Mesendoderm (in vitro differentiated cells): ENCODE data around the gene POLR2J. TPM values are rescaled to one million over a fixed set of nuclear protein-coding genes. Genes with fewer than 3 reads are reported as not detected.
"Not testable (repeated sequence)": the region's sequence is repeated elsewhere in the genome, so short reads cannot be mapped to it uniquely, and the experiment has no call there.

Source experiments
- DNase-seq: peaks from one replicate; pipeline ENCODE4 v3.0.0; 2013
- H2AK5ac ChIP-seq: 2 replicates; pipeline ENCODE4 v1.6.1; 2013; ENCODE audit warnings: low read length, inconsistent platforms
- H2BK120ac ChIP-seq: 2 replicates; pipeline ENCODE4 v1.6.1; 2013; ENCODE audit warnings: low read depth, mild to moderate bottlenecking, low read length, moderate library complexity, mixed read lengths
- H2BK15ac ChIP-seq: replicated peaks from 2 replicates; pipeline ENCODE4 v1.6.1; 2013; ENCODE audit warnings: low read depth, mild to moderate bottlenecking, moderate library complexity
- H2BK5ac ChIP-seq: 2 replicates; pipeline ENCODE4 v1.6.1; 2013; ENCODE audit warnings: low read length, inconsistent platforms
- H3K18ac ChIP-seq: 2 replicates; pipeline ENCODE4 v1.6.1; 2013; ENCODE audit warnings: mild to moderate bottlenecking, low read length, mixed read lengths
- H3K23ac ChIP-seq: one replicate; pipeline ENCODE4 v1.6.1; 2013; ENCODE audit warnings: low read length
- H3K27ac ChIP-seq: 2 replicates; pipeline ENCODE4 v1.5.1; 2013; ENCODE audit warnings: low read depth, mild to moderate bottlenecking, inconsistent platforms, low read length, moderate library complexity
- H3K27me3 ChIP-seq: 2 replicates; pipeline ENCODE4 v1.6.1; 2013; ENCODE audit warnings: low read length, control low read depth, mild to moderate bottlenecking, inconsistent platforms; ENCODE audit not compliant: insufficient read depth, poor library complexity
- H3K36me3 ChIP-seq: 2 replicates; pipeline ENCODE4 v1.6.1; 2013; ENCODE audit warnings: low read length, inconsistent platforms; ENCODE audit not compliant: control insufficient read depth, insufficient read depth
- H3K4ac ChIP-seq: one replicate; pipeline ENCODE4 v1.6.1; 2013; ENCODE audit warnings: low read depth, mild to moderate bottlenecking, low read length, moderate library complexity
- H3K4me1 ChIP-seq: 2 replicates; pipeline ENCODE4 v1.6.1; 2013; ENCODE audit warnings: low read depth, low read length, inconsistent platforms; ENCODE audit not compliant: control insufficient read depth
- H3K4me2 ChIP-seq: 2 replicates; pipeline ENCODE4 v1.6.1; 2013; ENCODE audit warnings: low read length
- H3K4me3 ChIP-seq: 2 replicates; pipeline ENCODE4 v1.5.1; 2013; ENCODE audit warnings: mild to moderate bottlenecking, low read length
- H3K56ac ChIP-seq: one replicate; pipeline ENCODE4 v1.6.1; 2013; ENCODE audit warnings: low read length
- H3K79me1 ChIP-seq: 2 replicates; pipeline ENCODE4 v1.6.1; 2013; ENCODE audit warnings: low read length, inconsistent platforms
- H3K79me2 ChIP-seq: 2 replicates; pipeline ENCODE4 v1.6.1; 2013; ENCODE audit warnings: mild to moderate bottlenecking, low read length; ENCODE audit not compliant: control insufficient read depth, insufficient read depth
- H3K9ac ChIP-seq: 2 replicates; pipeline ENCODE4 v1.6.1; 2013; ENCODE audit warnings: low read length, inconsistent platforms
- H4K5ac ChIP-seq: one replicate; pipeline ENCODE4 v1.6.1; 2013; ENCODE audit warnings: low read length
- H4K8ac ChIP-seq: one replicate; pipeline ENCODE4 v1.6.1; 2013; ENCODE audit warnings: low read depth, mild to moderate bottlenecking, control low read depth, low read length, moderate library complexity
- WGBS: extraction: QIAGEN DNeasy Blood & Tissue Kit; methylation state at CpG from one replicate; pipeline ENCODE4 v1.1.7; 2013; ENCODE audit warnings: low lambda C conversion rate, missing lambda C conversion rate; ENCODE audit not compliant: insufficient coverage; ENCODE audit errors: extremely low coverage; 5-methylcytosine and 5-hydroxymethylcytosine counted together
- polyA plus RNA-seq, 2 experiments: library from polyadenylated mRNA; stranded (reverse); fragments of 200-250 nt; gene quantifications; one replicate each; pipeline ENCODE4 v1.2.3, GENCODE V29; 2013

Gene POLR2J
- 139 TPM for polyA plus RNA-seq (2013, experiment 1 of 2)
- 136 TPM for polyA plus RNA-seq (2013, experiment 2 of 2)

DNA sequence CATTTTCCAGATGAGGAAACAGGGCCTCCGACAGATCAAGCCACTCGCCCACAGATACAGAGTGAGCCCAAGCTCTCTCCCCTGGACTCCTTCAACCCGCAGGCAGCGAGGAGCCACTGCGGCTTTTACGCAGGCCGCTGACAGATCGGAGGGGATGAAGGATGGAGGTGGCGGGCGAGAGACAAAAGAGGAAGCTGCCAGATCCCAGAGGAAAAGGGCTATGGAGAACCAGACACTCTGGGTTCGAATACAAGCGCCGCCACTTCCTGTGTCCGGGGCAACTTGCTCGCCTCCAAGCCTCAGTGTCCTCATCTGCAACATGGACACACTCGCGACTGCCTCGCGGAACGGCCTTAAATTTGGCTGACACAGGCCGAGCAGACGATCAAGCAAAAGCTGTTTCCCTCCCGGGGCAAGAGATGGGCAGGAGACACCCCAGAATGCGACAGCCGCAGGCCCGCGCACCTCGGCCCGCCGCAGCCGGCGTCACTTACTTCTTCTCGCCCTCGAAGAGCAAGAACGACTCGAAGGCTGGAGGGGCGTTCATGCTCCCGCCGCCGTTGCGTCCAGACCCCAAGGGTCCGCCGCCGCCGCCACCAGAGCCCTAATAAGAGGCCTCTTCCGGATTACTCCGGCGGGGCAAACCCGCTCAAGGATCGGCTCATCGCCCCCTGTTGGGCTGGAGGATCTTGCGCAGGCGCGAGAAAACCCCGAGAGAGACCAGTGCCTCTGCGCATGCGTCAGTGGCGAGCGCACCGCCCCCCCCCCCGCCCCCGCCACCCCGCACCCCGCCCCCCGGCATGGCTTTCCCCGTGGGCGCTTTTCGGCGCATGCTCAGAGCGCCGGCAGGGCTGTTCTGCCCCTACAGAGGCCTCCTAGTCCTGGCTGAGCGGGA, at the start of gene POLR2J:
Gene POLR2J (minus strand): TSS at position 609 of the 895 bp plus-strand sequence. CDS start 62 bp downstream, at position 547.
- not testable (repeated sequence) for H3K36me3 ChIP-seq

DNA sequence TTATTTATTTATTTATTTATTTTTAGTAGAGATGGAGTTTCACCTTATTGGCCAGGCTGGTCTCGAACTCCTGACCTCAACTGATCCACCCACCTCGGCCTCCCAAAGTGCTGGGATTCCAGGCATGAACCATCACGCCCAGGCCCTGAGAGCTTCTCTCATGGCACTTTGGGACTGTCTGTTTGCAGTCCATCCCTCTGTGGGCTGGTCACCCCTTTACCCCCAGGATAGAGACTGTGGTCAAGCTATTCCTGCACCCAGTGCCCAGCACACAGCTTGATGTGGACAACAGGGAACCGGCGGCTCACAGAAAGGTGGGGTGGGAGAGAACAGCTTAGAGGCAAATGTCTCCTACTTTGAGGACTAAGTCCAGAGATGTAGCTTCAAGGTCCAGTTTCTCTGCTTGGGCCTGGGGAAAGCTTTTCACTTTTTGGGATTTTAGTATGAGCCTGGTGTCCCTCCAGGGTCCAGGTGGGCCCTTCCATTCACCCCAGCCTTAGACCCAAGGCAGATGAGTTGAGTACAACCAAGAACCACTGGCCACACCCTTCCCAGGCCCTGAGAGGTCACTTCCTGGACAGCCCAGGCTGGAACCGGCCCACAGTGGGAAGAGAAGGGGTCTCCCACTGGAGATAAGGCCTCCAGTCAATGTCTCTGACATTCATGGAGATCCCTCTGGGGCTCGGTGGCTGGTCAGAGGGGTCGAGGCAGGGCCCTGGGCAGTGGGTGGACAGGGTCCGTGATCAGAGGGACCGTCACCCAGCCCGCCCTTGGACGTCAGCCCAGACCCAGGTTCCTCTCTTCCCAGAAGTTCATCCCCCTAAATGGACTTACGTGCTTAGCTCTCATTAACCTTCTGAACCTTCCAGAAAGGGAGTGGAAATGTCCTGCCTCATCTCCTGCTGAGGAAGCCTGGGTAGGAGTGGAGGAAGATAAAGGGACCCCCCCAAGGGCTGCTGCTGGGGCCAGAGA, 49.4 kb upstream of the POLR2J start:
- H3K18ac ChIP-seq, H3K27me3 ChIP-seq, DNase-seq, H3K4me2 ChIP-seq, H4K8ac ChIP-seq, H3K4ac ChIP-seq, H3K36me3 ChIP-seq, H3K79me2 ChIP-seq, H2BK15ac ChIP-seq, H2BK5ac ChIP-seq, H2AK5ac ChIP-seq, H3K9ac ChIP-seq, H3K27ac ChIP-seq, H3K4me3 ChIP-seq, H3K4me1 ChIP-seq, H2BK120ac ChIP-seq, H4K5ac ChIP-seq, H3K79me1 ChIP-seq, H3K23ac ChIP-seq, H3K56ac ChIP-seq: not testable (repeated sequence)
- no CpG with 5 or more reads among the region's 13 CpGs for WGBS

More for the DNA sequence above, at the start of gene POLR2J:
- not testable (repeated sequence) for H3K4me1 ChIP-seq, H2BK15ac ChIP-seq, H3K9ac ChIP-seq, H3K79me2 ChIP-seq, H3K27me3 ChIP-seq, H3K4me3 ChIP-seq, H4K8ac ChIP-seq, H3K18ac ChIP-seq, H2BK120ac ChIP-seq, H3K27ac ChIP-seq, H3K79me1 ChIP-seq, H3K4me2 ChIP-seq, H3K23ac ChIP-seq, H2AK5ac ChIP-seq, H3K56ac ChIP-seq, H2BK5ac ChIP-seq, H3K4ac ChIP-seq, H4K5ac ChIP-seq
- WGBS = no CpG with 5 or more reads among the region's 72 CpGs
- DNase-seq = peak; percentile 89

GRCh38 chr7:102527182-102527581, 48.5 kb upstream of the POLR2J start:
- H2AK5ac ChIP-seq, H4K8ac ChIP-seq, H2BK15ac ChIP-seq, H3K4me1 ChIP-seq, H3K56ac ChIP-seq, H3K27me3 ChIP-seq, H3K9ac ChIP-seq, H2BK120ac ChIP-seq, H3K36me3 ChIP-seq, H2BK5ac ChIP-seq, H3K4me2 ChIP-seq, DNase-seq, H3K4ac ChIP-seq, H3K23ac ChIP-seq, H4K5ac ChIP-seq, H3K4me3 ChIP-seq, H3K79me2 ChIP-seq, H3K18ac ChIP-seq, H3K79me1 ChIP-seq, H3K27ac ChIP-seq: not testable (repeated sequence)
- WGBS = no CpG with 5 or more reads among the region's 8 CpGs

- not testable (repeated sequence) for H3K9ac ChIP-seq, DNase-seq, H3K27ac ChIP-seq, H3K36me3 ChIP-seq, H3K23ac ChIP-seq, H2AK5ac ChIP-seq, H4K5ac ChIP-seq, H3K4me3 ChIP-seq, H3K4me2 ChIP-seq, H3K18ac ChIP-seq, H3K27me3 ChIP-seq, H2BK15ac ChIP-seq, H4K8ac ChIP-seq, H3K4me1 ChIP-seq, H3K79me1 ChIP-seq, H3K4ac ChIP-seq, H2BK120ac ChIP-seq, H3K79me2 ChIP-seq, H3K56ac ChIP-seq, H2BK5ac ChIP-seq
- no CpG with 5 or more reads among the region's 2 CpGs for WGBS
Measured at GRCh38 chr7:102524803-102525202, 46.1 kb upstream of the POLR2J start.

- WGBS = no CpG with 5 or more reads among the region's 5 CpGs
- not testable (repeated sequence) for H2BK120ac ChIP-seq
- DNase-seq = peak; percentile 9
Measured at GRCh38 chr7:102520797-102521196, 42.1 kb upstream of the POLR2J start.

More at GRCh38 chr7:102520797-102521196, 42.1 kb upstream of the POLR2J start:
- not testable (repeated sequence) for H3K4ac ChIP-seq, H3K27me3 ChIP-seq, H4K5ac ChIP-seq, H3K36me3 ChIP-seq, H3K4me2 ChIP-seq, H3K4me1 ChIP-seq, H3K79me1 ChIP-seq, H4K8ac ChIP-seq, H3K27ac ChIP-seq, H3K9ac ChIP-seq, H2BK15ac ChIP-seq, H2AK5ac ChIP-seq, H2BK5ac ChIP-seq, H3K79me2 ChIP-seq, H3K56ac ChIP-seq, H3K4me3 ChIP-seq, H3K18ac ChIP-seq, H3K23ac ChIP-seq
